Measurements from ENCODE around the gene NIN.

The NIN gene

DNA sequence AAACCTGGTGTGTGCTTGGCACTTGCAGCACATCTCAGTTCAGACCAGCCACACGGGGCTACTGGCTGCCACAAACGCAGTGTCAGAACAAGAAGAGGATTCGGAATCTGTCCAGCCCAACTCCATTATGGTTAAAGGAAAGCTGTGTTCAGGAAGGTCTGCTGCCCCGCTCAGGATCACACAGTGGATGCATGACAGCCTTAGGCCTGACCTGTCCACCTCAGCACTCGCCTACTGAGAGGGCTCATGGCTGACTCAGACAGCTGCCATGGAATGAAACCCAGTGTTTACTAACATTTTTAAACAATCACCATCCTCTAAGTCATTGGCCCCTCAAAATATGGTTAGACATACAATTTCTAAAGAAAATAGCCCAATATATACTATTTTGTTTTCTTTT is 5.6 kb upstream of the NIN start:
- in situ Hi-C loops (cut with HindIII; ENCODE audit: low pct_unique_long_range_greater_than_20kb, low sequenced_read_pairs): no loop called here
- no peak for DNase-seq (ENCODE audit: low read depth in 1 of 2, low spot score in 1 of 2)
- no peak for TF ChIP-seq JUND (IDR thresholded peaks at IDR 0.05; ENCODE audit: low read depth)

DNA sequence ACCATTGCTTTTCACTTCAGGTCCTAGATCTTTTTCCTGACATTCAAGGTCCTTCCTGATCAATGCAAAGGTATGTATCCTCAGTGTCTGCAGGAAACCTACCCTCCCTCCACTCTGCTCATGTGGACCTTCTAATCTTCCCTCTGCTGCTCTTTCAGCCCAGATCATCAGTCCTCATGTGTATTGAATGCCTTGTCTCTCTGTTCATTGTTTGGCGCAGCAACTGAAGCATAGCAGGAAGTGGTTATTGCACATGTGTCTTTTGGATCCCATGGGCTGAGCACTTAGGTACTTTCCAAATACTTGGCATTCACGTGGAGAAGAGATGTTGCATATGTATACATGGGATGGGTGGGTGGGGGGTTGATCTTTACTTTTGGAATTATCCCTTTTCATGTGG is 4.3 kb upstream of the NIN start:
- in situ Hi-C loops (cut with HindIII; ENCODE audit: low pct_unique_long_range_greater_than_20kb, low sequenced_read_pairs): no loop called here
- no peak for TF ChIP-seq JUND (IDR thresholded peaks at IDR 0.05; ENCODE audit: low read depth)
- DNase-seq (ENCODE audit: low read depth in 1 of 2, low spot score in 1 of 2): no peak

DNA sequence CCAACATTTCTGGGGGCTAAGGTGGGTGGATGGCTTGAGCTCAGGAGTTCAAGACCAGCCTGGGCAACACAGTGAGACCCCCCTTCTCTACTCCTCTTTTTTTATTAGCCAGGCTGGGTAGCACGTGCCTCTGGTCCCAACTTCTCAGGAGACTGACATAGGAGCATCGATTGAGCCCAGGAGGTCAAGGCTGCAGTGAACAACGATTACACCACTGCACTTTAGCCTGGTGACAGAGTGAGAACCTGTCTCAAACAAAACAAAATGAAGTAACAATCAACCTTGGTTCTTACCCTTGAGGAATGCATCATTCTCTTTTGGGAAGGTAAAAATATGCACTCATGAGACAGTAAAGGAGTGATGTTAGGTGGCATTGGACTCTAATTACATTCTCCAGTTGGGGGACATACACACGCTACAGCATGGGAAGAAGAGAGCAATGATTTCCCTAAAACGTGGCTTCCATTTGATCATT is 3.9 kb upstream of the NIN start:
- in situ Hi-C loops (cut with HindIII; ENCODE audit: low pct_unique_long_range_greater_than_20kb, low sequenced_read_pairs): no loop called here
- DNase-seq (ENCODE audit: low read depth in 1 of 2, low spot score in 1 of 2): no peak
- TF ChIP-seq JUND (IDR thresholded peaks at IDR 0.05; ENCODE audit: low read depth): no peak

DNA sequence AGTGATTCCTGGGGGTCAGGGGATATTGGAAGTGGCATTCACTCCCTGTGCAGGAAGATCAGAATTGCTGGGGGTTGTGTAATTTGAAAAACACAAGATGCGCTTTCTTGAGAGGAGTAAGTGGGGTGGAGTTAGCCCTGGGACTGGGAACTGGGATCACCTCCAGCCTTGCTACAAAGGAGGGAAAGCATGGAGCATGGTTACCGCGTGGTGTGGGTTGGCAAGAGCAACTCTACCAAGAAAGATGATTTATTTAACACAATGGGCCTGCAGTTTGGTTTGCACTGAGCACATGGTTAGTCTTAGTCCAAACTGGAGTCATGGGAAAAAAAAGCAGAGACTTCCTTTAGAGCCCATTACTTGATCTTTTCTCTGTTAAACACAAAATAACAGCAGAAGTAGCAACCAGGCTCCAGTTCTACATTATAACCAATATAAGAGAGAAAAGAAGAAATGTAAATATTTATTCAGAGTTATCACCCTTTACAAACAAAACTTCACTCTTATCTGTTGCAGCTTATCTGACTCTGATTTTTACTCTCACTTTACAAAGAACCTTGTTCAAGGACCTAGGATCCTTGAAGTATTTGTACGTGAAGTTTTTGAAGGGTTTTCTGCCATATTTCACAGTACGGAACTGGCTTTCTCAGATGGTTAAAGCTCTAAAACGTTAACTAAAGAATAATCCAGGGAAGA is 2.1 kb upstream of the NIN start:
- no peak for TF ChIP-seq JUND (IDR thresholded peaks at IDR 0.05; ENCODE audit: low read depth)
- in situ Hi-C loops (cut with HindIII; ENCODE audit: low pct_unique_long_range_greater_than_20kb, low sequenced_read_pairs): no loop called here
- no peak for DNase-seq (ENCODE audit: low read depth in 1 of 2, low spot score in 1 of 2)

DNA sequence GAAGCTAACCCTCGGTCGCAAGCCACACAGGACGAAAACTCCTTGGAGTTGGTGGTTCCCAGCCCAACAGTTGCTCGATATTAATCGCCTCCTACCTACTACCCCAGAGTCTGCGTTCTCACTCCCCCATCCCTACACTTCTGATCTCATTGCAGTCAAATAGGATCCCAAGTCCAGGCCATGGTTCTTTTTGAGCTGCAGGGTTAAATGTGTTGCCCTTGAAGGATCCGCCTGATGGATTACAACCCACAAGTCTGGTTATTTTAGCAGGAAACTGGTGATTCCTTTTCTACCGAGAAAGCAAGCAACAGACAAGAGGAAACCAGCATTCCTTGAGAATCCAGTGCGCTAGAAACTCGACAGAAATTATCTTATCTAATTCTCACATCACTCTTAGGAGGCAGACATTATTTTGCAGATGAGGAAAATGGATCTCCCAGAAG is 785 bp upstream of the NIN start:
- DNase-seq (ENCODE audit: low read depth in 1 of 2, low spot score in 1 of 2): peak in 1 of 2 experiments; percentile 15
- in situ Hi-C loops (cut with HindIII; ENCODE audit: low pct_unique_long_range_greater_than_20kb, low sequenced_read_pairs): no loop called here
- TF ChIP-seq JUND (IDR thresholded peaks at IDR 0.05; ENCODE audit: low read depth): no peak

GRCh38 chr14:50830044-50830931 is 674 bp downstream of the NIN start:
- peak; percentile 45 to 50 for DNase-seq (ENCODE audit: low read depth in 1 of 2, low spot score in 1 of 2)
- no peak for TF ChIP-seq JUND (IDR thresholded peaks at IDR 0.05; ENCODE audit: low read depth)
- in situ Hi-C loops (cut with HindIII; ENCODE audit: low pct_unique_long_range_greater_than_20kb, low sequenced_read_pairs): no loop called here

DNA sequence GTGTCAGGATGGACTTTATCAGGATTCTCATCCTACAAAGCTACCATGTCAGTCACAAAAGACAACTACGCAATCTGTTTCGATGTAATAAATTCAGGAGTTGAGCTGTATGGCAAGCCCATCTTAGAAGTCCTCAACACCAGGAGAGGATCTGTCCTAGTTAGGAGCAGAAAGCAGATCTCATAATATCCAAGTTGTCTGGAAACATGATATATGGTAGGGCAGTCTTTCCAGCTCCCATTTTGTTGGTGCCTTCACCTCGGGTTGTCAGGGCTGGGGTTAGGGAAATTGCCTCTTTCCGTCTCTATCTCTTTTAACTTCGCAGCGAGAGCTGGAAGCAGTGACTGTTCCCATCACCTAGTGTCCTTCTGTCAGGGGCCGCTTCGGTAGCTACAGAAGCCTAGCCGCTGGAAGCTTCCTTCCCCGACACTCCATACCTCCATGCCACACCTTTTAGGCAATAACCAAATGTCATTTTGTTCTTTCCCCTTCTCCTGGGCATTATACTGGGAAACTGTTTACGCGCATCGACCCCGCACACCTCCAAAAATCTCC is 1.4 kb downstream of the NIN start:
- TF ChIP-seq JUND (IDR thresholded peaks at IDR 0.05; ENCODE audit: low read depth): no peak
- in situ Hi-C loops (cut with HindIII; ENCODE audit: low pct_unique_long_range_greater_than_20kb, low sequenced_read_pairs): no loop called here
- DNase-seq (ENCODE audit: low read depth in 1 of 2, low spot score in 1 of 2): no peak

DNA sequence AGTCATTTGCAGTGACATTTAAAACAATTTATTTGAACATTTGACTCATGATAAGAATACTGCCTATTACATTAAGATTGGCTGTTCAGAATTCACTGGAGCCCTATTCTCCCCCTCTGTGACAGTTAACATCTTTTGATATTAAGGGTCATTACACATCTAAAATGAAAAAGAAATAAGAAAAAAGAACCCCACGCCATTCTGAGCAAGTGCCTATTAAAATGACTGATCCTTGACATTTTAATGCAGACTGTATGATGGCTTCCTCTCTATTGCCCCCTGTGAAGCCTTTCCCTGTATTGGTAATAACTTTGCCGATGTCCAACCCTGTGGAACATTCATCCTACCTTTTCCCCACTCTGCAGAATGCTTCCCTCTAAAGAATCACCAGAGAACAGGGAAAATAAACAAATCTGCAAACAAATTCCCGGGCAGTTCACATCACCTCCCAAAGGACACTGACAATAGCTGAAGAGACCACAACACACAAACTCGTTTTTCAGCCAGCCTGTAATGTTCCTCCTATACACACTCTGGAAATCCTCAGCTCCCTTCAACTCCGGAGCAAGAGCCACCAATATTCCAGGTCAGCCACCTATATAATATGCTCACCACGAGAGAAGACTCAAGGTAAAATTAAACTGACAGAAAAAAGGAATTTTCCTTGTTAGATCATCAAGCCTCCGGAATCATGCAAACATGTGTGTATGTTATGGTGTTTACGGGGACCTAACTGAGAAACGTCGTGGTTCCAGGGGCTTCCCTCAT is 2.1 kb downstream of the NIN start:
- in situ Hi-C loops (cut with HindIII; ENCODE audit: low pct_unique_long_range_greater_than_20kb, low sequenced_read_pairs): no loop called here
- no peak for TF ChIP-seq JUND (IDR thresholded peaks at IDR 0.05; ENCODE audit: low read depth)
- DNase-seq (ENCODE audit: low read depth in 1 of 2, low spot score in 1 of 2): no peak

GRCh38 chr14:50826681-50827080 is 4.3 kb downstream of the NIN start:
- TF ChIP-seq JUND (IDR thresholded peaks at IDR 0.05; ENCODE audit: low read depth): no peak
- in situ Hi-C loops (cut with HindIII; ENCODE audit: low pct_unique_long_range_greater_than_20kb, low sequenced_read_pairs): no loop called here
- DNase-seq (ENCODE audit: low read depth in 1 of 2, low spot score in 1 of 2): no peak

GRCh38 chr14:50825307-50825706 is 5.7 kb downstream of the NIN start:
- TF ChIP-seq JUND (IDR thresholded peaks at IDR 0.05; ENCODE audit: low read depth): no peak
- in situ Hi-C loops (cut with HindIII; ENCODE audit: low pct_unique_long_range_greater_than_20kb, low sequenced_read_pairs): no loop called here

DNA sequence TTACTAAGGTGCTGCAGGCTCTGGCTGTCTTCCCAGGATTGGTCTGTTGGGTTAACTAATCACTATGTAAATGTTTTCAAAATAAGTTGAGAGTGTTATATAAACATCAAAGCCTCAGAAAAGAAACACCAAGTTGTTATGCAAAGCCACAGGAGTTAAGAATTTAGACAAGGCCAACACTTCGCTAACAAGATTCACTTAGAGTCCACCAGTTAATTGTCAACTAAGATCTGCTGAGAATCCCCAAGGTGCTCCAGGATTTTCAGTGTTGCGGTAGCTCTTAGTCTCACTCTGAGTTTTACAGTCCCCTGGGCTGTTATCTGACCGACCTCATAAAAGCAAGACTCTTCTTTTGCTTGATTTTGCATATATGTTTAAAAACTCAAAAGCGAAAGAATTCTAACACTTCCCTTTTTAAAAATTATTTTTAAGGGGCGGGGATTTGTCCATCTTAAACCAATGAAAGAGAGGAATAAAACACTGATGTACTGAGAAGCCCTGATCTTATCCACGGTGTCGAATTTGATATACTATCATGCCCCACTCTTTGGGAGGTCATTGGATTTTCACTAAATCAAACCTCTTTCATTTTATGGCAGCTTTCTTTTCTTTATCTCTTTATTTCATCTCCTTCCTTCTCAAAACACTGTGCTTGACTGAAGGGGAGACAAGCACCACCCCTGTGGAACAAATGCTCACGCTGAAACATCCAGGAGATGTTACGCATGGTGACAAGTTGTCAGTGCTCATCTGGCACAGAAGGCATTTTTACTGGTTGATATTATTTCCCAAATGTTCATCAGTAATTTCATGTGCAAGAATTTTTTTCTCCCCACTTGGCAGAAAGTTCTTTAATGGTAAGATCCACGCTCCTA is 7.0 kb downstream of the NIN start:
- TF ChIP-seq JUND (IDR thresholded peaks at IDR 0.05; ENCODE audit: low read depth): no peak
- in situ Hi-C loops (cut with HindIII; ENCODE audit: low pct_unique_long_range_greater_than_20kb, low sequenced_read_pairs): no loop called here
- no peak for DNase-seq (ENCODE audit: low read depth in 1 of 2, low spot score in 1 of 2)

More at GRCh38 chr14:50825307-50825706, 5.7 kb downstream of the NIN start:
- no peak for DNase-seq (ENCODE audit: low read depth in 1 of 2, low spot score in 1 of 2)

Data from T47D (cell line).